Spinal cord (tissue), 4 donors: Measurements from ENCODE around the gene PDCL2. TPM values are rescaled to one million over a fixed set of nuclear protein-coding genes. Genes with fewer than 3 reads are reported as not detected.

Experiments used
- polyA plus RNA-seq, 2 donors: library from polyadenylated mRNA; unstranded; fragments of 120-200 nt; gene quantifications; one replicate each; pipeline ENCODE4 v1.2.1, GENCODE V29; 2013; ENCODE audit not compliant: insufficient read length in 2 of 2
- total RNA-seq, 2 donors: library from RNA; depleted of rRNA in 1 of 2; stranded (reverse); fragments of 120-200 nt in 1 of 2; fragments of >200 nt in 1 of 2; gene quantifications; one replicate each; pipeline versions ENCODE4 v1.2.3 to v1.2.4, GENCODE V29; 2013 to 2014

Gene PDCL2
- total and polyA plus RNA-seq, 4 donors, result not detected

Other genes starting within 250 kb of the PDCL2 start
- 10 to 100 TPM; 10.4 to 17.0 TPM for gene SRD5A3, start 246.0 kb downstream of the PDCL2 start, total RNA-seq
- gene SRD5A3, start 246.0 kb downstream of the PDCL2 start, polyA plus RNA-seq, result 10 to 100 TPM; 17.9 to 18.6 TPM
- gene TMEM165, start 196.3 kb downstream of the PDCL2 start, total RNA-seq, result 10 to 100 TPM; 73.4 to 86.1 TPM
- 10 to 100 TPM; 63.7 to 76.4 TPM for gene TMEM165, start 196.3 kb downstream of the PDCL2 start, polyA plus RNA-seq
- gene CLOCK, start 45.3 kb downstream of the PDCL2 start, total RNA-seq, result 10 to 100 TPM; 26.1 to 37.8 TPM
- 10 to 100 TPM; 12.5 to 18.4 TPM for gene CLOCK, start 45.3 kb downstream of the PDCL2 start, polyA plus RNA-seq
- gene NMU, start 44.1 kb upstream of the PDCL2 start, total RNA-seq, result 1 to 10 TPM; 5.1 to 5.7 TPM
- gene NMU, start 44.1 kb upstream of the PDCL2 start, polyA plus RNA-seq, result 10 to 100 TPM; 10.3 to 11.2 TPM
- under 1 TPM; 0.17 to 0.59 TPM for gene EXOC1L, start 227.5 kb upstream of the PDCL2 start, total RNA-seq
- gene EXOC1L, start 227.5 kb upstream of the PDCL2 start, polyA plus RNA-seq, result not detected